ENCODE data around the gene WDR88.

DNA sequence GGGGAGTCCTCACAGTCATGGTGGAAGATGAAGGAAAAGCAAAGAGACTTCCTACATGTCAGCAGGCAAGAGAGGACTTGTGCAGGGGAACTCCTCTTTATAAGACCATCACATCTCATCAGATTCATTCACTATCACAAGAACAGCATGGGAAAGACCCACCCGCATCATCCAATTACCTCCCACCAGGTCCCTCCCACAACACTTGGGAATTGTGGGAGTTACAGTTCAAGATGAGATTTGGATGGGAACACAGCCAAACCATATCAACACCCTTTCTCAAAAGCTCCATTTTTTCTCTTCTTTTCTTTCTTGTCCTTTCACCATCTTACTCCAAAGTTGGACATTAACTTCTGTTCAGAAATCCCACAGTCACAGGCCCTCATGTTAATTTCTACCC is 57.5 kb downstream of the WDR88 start:
- TF ChIP-seq, protein P1, sequence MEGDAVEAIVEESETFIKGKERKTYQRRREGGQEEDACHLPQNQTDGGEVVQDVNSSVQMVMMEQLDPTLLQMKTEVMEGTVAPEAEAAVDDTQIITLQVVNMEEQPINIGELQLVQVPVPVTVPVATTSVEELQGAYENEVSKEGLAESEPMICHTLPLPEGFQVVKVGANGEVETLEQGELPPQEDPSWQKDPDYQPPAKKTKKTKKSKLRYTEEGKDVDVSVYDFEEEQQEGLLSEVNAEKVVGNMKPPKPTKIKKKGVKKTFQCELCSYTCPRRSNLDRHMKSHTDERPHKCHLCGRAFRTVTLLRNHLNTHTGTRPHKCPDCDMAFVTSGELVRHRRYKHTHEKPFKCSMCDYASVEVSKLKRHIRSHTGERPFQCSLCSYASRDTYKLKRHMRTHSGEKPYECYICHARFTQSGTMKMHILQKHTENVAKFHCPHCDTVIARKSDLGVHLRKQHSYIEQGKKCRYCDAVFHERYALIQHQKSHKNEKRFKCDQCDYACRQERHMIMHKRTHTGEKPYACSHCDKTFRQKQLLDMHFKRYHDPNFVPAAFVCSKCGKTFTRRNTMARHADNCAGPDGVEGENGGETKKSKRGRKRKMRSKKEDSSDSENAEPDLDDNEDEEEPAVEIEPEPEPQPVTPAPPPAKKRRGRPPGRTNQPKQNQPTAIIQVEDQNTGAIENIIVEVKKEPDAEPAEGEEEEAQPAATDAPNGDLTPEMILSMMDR (IDR thresholded peaks at IDR 0.05; ENCODE audit: insufficient read depth, low read depth, low read length), result no peak
- no peak for TF ChIP-seq EZH2 (IDR thresholded peaks at IDR 0.05; ENCODE audit: insufficient read depth, low read length)

Measured in astrocyte (in vitro differentiated cells and primary cell).